ENCODE measurements around the gene ACTMAP.

ACTMAP gene

GRCh38 chr19:40692212-40692551 is 58.1 kb downstream of the ACTMAP start:
- H3K4me3 ChIP-seq (ENCODE audit: low read length): no peak overlapping the region
- no peak for TF ChIP-seq ZNF274 (IDR thresholded peaks at IDR 0.05; ENCODE audit: low read depth, low read length)

GRCh38 chr19:40691421-40692211 is 58.7 kb downstream of the ACTMAP start:
- no peak for TF ChIP-seq ZNF274 (IDR thresholded peaks at IDR 0.05; ENCODE audit: low read depth, low read length)
- H3K4me3 ChIP-seq (ENCODE audit: low read length): no peak overlapping the region

All from GM08714 (cell line).